Measurements from ENCODE around the gene TEX264. TPM values are rescaled to one million over a fixed set of nuclear protein-coding genes. Genes with fewer than 3 reads are reported as not detected.

Gene TEX264
- total and polyA plus RNA-seq, 2 of the 13 experiments (the other 11 are each of a cell fraction or from before 2014, with no cell fraction given) = 35.2 to 52.1 TPM

- 30% methylated on average over 3 of the region's 20 CpGs for WGBS (ENCODE audit: low lambda C conversion rate)
- FAIRE-seq = no peak
- no TSS peak for BruUV-seq (replicated peaks)
Measured at GRCh38 chr3:51712511-51712931, 41.5 kb downstream of the TEX264 start.

More at GRCh38 chr3:51712511-51712931, 41.5 kb downstream of the TEX264 start:
- H3K9me3 ChIP-seq (ENCODE audit: low read length) = no peaks in the 10 kb centered on the region
- no peak overlapping the region for H3K9ac ChIP-seq (ENCODE audit: insufficient read depth, low read depth, low read length)
- no peak overlapping the region; a peak in 1 of 6 replicates for H3K4me3 ChIP-seq (replicated peaks in 1 of 3; ENCODE audit: insufficient read depth in 1 of 3, low read depth in 2 of 3, low read length in 3 of 3)
- no peak overlapping the region for H3K4me2 ChIP-seq (ENCODE audit: low read depth, low read length)
- ChIA-PET CTCF (ENCODE audit: low intra/inter-chr PET ratio, low total read pairs) (no interaction called here), POLR2A (no interaction called here)
- in situ Hi-C loops (cut with HindIII; ENCODE audit: extremely low pct_ligation_motif_present, low pct_unique_long_range_greater_than_20kb) (loop anchor here (5.0 kb wide), 1 partner anchor 85 kb away; no protein-coding TSS in a partner anchor), intact Hi-C loops (cut with micrococcal nuclease; ENCODE audit: unreplicated experiment) (no loop called here)
- no peak for TF ChIP-seq NR2F6 (IDR thresholded peaks at IDR 0.05)
- TF ChIP-seq NR2F6 (CRISPR knock-in tag; IDR thresholded peaks at IDR 0.05) = no peak
- no peak for TF ChIP-seq ZNF263 (CRISPR knock-in tag; IDR thresholded peaks at IDR 0.05)
- TF ChIP-seq MIER3 (CRISPR knock-in tag; IDR thresholded peaks at IDR 0.05; ENCODE audit: borderline replicate concordance) = no peak
- no peak for TF ChIP-seq SNRNP70 (IDR thresholded peaks at IDR 0.05; ENCODE audit: low read depth, low read length)
- TF ChIP-seq, protein P1, sequence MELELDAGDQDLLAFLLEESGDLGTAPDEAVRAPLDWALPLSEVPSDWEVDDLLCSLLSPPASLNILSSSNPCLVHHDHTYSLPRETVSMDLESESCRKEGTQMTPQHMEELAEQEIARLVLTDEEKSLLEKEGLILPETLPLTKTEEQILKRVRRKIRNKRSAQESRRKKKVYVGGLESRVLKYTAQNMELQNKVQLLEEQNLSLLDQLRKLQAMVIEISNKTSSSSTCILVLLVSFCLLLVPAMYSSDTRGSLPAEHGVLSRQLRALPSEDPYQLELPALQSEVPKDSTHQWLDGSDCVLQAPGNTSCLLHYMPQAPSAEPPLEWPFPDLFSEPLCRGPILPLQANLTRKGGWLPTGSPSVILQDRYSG (CRISPR knock-in tag; IDR thresholded peaks at IDR 0.05) = no peak
- no peak for TF ChIP-seq HNRNPH1 (optimal IDR thresholded peaks at IDR 0.05; ENCODE audit: low read depth, low read length)
- TF ChIP-seq BCL6 (CRISPR knock-in tag; IDR thresholded peaks at IDR 0.05) = no peak
- no peak for TF ChIP-seq EHMT2 (IDR thresholded peaks at IDR 0.05; ENCODE audit: borderline replicate concordance, low read depth, low read length)
- TF ChIP-seq GRHL1 (CRISPR knock-in tag; conservative IDR thresholded peaks at IDR 0.05) = no peak
- TF ChIP-seq JDP2 (CRISPR knock-in tag; IDR thresholded peaks at IDR 0.05; ENCODE audit: borderline replicate concordance) = no peak
- TF ChIP-seq FOXA1 (IDR thresholded peaks at IDR 0.05) = no peak
- no peak for TF ChIP-seq FOXA1 (CRISPR knock-in tag; IDR thresholded peaks at IDR 0.05)
- no peak for TF ChIP-seq ZNF619 (CRISPR knock-in tag; IDR thresholded peaks at IDR 0.05)
- TF ChIP-seq, protein P2, sequence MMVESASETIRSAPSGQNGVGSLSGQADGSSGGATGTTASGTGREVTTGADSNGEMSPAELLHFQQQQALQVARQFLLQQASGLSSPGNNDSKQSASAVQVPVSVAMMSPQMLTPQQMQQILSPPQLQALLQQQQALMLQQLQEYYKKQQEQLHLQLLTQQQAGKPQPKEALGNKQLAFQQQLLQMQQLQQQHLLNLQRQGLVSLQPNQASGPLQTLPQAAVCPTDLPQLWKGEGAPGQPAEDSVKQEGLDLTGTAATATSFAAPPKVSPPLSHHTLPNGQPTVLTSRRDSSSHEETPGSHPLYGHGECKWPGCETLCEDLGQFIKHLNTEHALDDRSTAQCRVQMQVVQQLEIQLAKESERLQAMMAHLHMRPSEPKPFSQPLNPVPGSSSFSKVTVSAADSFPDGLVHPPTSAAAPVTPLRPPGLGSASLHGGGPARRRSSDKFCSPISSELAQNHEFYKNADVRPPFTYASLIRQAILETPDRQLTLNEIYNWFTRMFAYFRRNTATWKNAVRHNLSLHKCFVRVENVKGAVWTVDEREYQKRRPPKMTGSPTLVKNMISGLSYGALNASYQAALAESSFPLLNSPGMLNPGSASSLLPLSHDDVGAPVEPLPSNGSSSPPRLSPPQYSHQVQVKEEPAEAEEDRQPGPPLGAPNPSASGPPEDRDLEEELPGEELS (CRISPR knock-in tag; IDR thresholded peaks at IDR 0.05) = no peak
- TF ChIP-seq ZNF879 (CRISPR knock-in tag; IDR thresholded peaks at IDR 0.05) = no peak
- TF ChIP-seq RBM22 (optimal IDR thresholded peaks at IDR 0.05; ENCODE audit: low read length) = no peak
- DNase-seq (ENCODE audit: low spot score) = no peak
- H3K27ac ChIP-seq (ENCODE audit: extremely low read length, insufficient read depth, low read length) = no peak overlapping the region
- H3K4me1 ChIP-seq (ENCODE audit: insufficient read depth, low read length) = peaks cover 23% of the 10 kb centered on the region
- 0 out of 2 replicates have a peak, but pooled peaks cover 5% of the 10 kb centered on the region for H4K20me1 ChIP-seq (ENCODE audit: insufficient read depth, low read length)
- H3K79me2 ChIP-seq (ENCODE audit: insufficient read depth, low read length) = no peaks in the 10 kb centered on the region
- ATAC-seq = no peak
- peaks cover 2 to 12% of the 10 kb centered on the region in 2 experiments; a peak in 4 of 5 replicates for H3K27me3 ChIP-seq (ENCODE audit: control insufficient read depth in 1 of 2, insufficient read depth in 2 of 2, low read length in 2 of 2)
- H2AFZ ChIP-seq (ENCODE audit: low read length) = no peak overlapping the region
- H3K36me3 ChIP-seq (replicated peaks in 1 of 2; ENCODE audit: control insufficient read depth in 1 of 2, insufficient read depth in 2 of 2, low read length in 2 of 2) = no peaks in the 10 kb centered on the region
